Prostate gland (tissue), 2 donors: ENCODE measurements around the gene ZBTB7C. TPM values are rescaled to one million over a fixed set of nuclear protein-coding genes. Genes with fewer than 3 reads are reported as not detected.

Experiments used
- DNase-seq: peaks from one replicate; pipeline ENCODE4 v3.0.0-alpha.2; 2019; ENCODE audit warnings: low spot score
- H3K27ac ChIP-seq, 2 donors: fragments of 200-600 bp; sonication (generic); 2 replicates each; pipeline ENCODE4 v1.5.1; 2017 to 2019
- H3K27me3 ChIP-seq: fragments of 200-600 bp; sonication (generic); replicated peaks from 2 replicates; pipeline ENCODE4 v1.5.1; 2019; ENCODE audit not compliant: insufficient read depth
- H3K36me3 ChIP-seq, 2 donors: fragments of 200-600 bp; sonication (generic); 1 replicate in 1 of 2; 2 replicates in 1 of 2; pipeline versions ENCODE4 v1.5.1 to v1.8.1; 2017 to 2019
- H3K4me1 ChIP-seq: fragments of 200-600 bp; sonication (generic); replicated peaks from 2 replicates; pipeline ENCODE4 v1.5.1; 2019
- H3K4me3 ChIP-seq, 2 donors: fragments of 200-600 bp; sonication (generic); 2 replicates each; pipeline ENCODE4 v1.5.1; 2017 to 2019
- H3K9me3 ChIP-seq: fragments of 200-600 bp; sonication (generic); 2 replicates; pipeline ENCODE4 v1.5.1; 2017
- CTCF ChIP-seq, 4 experiments: fragments of 200-600 bp in 2 of 4; fragments of 450-650 bp in 2 of 4; sonication (generic) in 2 of 4; IDR thresholded peaks; 1 replicate in 3 of 4; 2 replicates in 1 of 4; pipeline ENCODE4 v1.5.1; 2016 to 2019; ENCODE audit warnings: antibody characterized with exemption in 4 of 4, mild to moderate bottlenecking in 2 of 4, moderate library complexity in 2 of 4
- POLR2A ChIP-seq: fragments of 450-650 bp; IDR thresholded peaks from one replicate; pipeline ENCODE4 v1.6.1; 2016; ENCODE audit warnings: antibody characterized with exemption, mild to moderate bottlenecking
- POLR2AphosphoS5 ChIP-seq: sonication (generic); formaldehyde crosslinking; IDR thresholded peaks from one replicate; pipeline ENCODE4 v1.6.1; 2017; ENCODE audit warnings: antibody characterized with exemption
- WGBS: methylation state at CpG from one replicate; pipeline ENCODE4 v1.1.5; 2018; 5-methylcytosine and 5-hydroxymethylcytosine counted together
- intact Hi-C: fragments of 100-400 bp; cut with DNase I; formaldehyde crosslinking; loops from one replicate; pipeline ENCODE4 v1.14.2; 2022
- total RNA-seq, 2 donors: library from RNA; depleted of rRNA; stranded (reverse); fragments of >200 nt; gene quantifications; one replicate each; pipeline ENCODE4 v1.1.0, GENCODE V29; 2016

The ZBTB7C gene
- total RNA-seq, 2 donors from 2014 or later = 14.7 to 48.9 TPM

GRCh38 chr18:48155856-48156255, 253.3 kb downstream of the ZBTB7C start:
- intact Hi-C loops = no loop called here

DNA sequence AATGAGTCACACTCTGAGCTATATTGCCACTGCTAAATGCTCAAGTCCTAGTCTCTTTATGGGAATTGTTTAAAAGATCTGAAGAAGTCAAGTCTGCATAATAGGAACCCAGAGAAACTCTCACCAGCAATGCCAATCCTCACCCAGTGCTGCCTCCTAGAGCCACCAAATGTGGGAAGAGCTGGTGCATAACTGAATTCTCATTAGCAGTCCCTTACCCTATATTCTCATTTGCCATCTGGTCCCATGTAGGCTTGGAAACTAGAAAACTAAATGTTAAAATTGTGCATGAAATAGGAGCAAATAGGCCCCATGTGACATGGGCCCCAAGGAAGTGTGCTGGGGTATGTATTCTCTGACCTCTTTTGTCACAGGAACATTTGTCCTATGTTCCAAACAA, 254.4 kb downstream of the ZBTB7C start:
- H3K36me3 ChIP-seq = no peaks in the 10 kb centered on the region
- H3K27me3 ChIP-seq = no peaks in the 10 kb centered on the region
- DNase-seq = no peak
- no peak overlapping the region for H3K4me3 ChIP-seq
- no peak overlapping the region for H3K27ac ChIP-seq
- no peak for TF ChIP-seq POLR2A
- no peak for TF ChIP-seq POLR2AphosphoS5
- TF ChIP-seq CTCF (IDR thresholded peaks at IDR 0.05) = no peak
- intact Hi-C loops = no loop called here
- H3K9me3 ChIP-seq = no peaks in the 10 kb centered on the region
- peaks cover 8% of the 10 kb centered on the region for H3K4me1 ChIP-seq

More at GRCh38 chr18:48155856-48156255, 253.3 kb downstream of the ZBTB7C start:
- WGBS = 37% methylated on average over 4 of the region's 4 CpGs
- peak; percentile 33 for DNase-seq
- TF ChIP-seq POLR2A (no peak), CTCF (IDR thresholded peaks at IDR 0.05) (no peak), POLR2AphosphoS5 (peak; percentile 18)
- no peaks in the 10 kb centered on the region for H3K9me3 ChIP-seq
- H3K27ac ChIP-seq = no peak overlapping the region
- H3K36me3 ChIP-seq = no peaks in the 10 kb centered on the region
- no peak overlapping the region for H3K4me3 ChIP-seq
- H3K27me3 ChIP-seq = no peaks in the 10 kb centered on the region
- peaks cover 10% of the 10 kb centered on the region for H3K4me1 ChIP-seq

DNA sequence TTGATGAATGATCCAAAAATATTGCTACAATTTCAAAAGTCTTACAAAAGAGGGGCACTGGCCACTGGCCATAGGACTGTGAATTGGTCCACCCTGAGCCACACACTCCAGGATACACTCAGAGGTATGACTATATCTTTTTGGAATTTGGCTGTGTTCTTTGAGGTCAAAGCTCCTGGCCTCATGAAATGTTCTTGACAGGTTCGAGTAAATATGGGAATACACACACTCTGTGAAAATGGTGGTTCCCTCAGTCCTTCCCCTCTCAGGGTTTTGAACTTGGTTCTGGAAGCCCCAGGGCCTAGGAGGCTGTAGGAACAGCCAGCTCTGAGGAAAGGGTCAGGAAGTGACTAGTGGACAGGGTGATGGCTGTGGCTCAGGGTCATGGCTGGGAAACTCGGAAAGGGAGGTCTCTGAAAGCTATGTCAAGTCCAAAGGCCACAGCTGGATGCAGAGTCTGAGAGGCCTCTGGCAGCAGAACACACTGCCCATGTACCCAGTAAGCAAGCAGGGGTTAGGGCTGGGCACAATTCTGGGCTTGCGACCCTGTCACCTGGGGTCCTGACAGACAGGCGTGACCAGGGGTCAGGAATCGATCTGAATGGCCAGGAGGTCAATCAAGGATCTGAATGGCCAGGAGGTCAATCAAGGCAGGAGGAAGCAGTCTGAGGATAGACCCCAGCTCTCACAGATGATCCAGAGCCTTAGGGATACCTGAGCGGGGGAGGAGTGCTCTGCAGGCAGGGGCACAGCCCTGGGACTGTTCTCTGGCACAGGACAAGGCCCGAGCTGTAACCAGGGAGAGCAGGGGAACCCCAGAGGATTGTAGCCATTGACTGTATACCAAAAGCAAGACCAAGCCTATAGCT, 255.3 kb downstream of the ZBTB7C start:
- Histone ChIP-seq H3K27me3 (no peaks in the 10 kb centered on the region), H3K27ac (no peak overlapping the region), H3K36me3 (no peaks in the 10 kb centered on the region), H3K4me1 (peaks cover 8% of the 10 kb centered on the region), H3K9me3 (no peaks in the 10 kb centered on the region), H3K4me3 (no peak overlapping the region)
- intact Hi-C loops = no loop called here
- WGBS = 82% methylated on average over 7 of the region's 7 CpGs
- TF ChIP-seq CTCF (IDR thresholded peaks at IDR 0.05) = no peak
- TF ChIP-seq POLR2AphosphoS5 = no peak
- TF ChIP-seq POLR2A = no peak
- no peak for DNase-seq

- DNase-seq = no peak
- Histone ChIP-seq H3K27me3 (no peaks in the 10 kb centered on the region), H3K4me1 (peaks cover 7% of the 10 kb centered on the region), H3K27ac (no peak overlapping the region), H3K4me3 (no peak overlapping the region), H3K36me3 (no peaks in the 10 kb centered on the region), H3K9me3 (no peaks in the 10 kb centered on the region)
- 66% methylated on average over 4 of the region's 4 CpGs for WGBS
- intact Hi-C loops = no loop called here
- TF ChIP-seq POLR2A (no peak), POLR2AphosphoS5 (no peak), CTCF (IDR thresholded peaks at IDR 0.05) (no peak)
Observed at GRCh38 chr18:48152549-48152948, 256.6 kb downstream of the ZBTB7C start.
